NCI-H774 (cell line): Measurements from ENCODE around the gene MICU1.
"Not testable (repeated sequence)": the region's sequence is repeated elsewhere in the genome, so short reads cannot be mapped to it uniquely, and the experiment has no call there.

Source experiments
- DNase-seq: peaks from one replicate; lab custom pipeline; 2025; lab: John Stamatoyannopoulos, UW

The MICU1 gene

DNA sequence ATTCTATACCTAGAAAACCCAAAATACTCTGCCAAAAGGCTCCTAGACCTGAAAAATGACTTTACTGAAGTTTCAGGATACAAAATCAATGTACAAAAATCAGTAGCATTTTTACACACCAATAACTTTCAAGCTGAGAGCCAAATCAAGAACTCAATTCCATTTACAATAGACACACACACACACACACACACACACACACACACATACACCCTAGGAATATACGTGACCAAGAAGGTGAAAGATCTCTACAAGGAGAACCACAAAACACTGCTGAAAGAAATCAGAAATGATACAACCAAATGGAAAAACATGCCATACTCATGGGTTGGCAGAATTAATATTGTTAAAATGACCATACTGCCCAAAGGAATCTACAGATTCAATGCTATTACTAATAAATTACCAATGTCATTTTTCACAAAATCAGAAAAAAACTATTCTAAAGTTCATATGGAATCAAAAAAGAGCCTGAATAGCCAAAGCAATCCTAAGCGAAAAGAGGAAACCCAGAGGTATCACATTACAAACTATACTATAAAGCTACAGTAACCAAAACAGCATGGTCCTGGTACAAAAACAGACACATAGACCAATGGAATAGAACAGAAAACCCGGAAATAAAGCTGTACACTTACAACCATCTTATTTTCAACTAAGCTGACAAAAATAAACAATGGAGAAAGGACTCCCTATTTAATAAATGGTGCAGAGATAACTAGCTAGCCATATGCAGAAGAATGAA is 122.0 kb downstream of the MICU1 start:
- no peak for DNase-seq

DNA sequence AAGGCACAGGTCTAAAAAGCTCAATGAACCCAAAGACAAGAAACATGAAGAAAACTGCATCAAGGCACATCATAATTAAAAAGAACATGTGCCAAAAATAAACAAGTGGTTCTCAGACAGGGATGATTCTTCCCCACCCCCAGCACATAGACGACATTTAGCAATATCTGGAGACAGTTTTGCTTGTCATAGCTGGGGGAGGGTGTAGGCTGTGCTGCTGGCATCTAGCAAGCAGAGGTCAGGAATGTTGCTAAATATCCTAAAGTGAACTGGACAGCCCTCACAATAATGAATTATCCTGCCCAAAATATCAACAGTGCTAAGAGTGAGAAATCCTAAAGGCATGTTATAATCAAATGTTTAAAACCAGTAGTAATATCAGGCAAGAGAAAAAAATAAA is 122.6 kb downstream of the MICU1 start:
- DNase-seq, result no peak

DNA sequence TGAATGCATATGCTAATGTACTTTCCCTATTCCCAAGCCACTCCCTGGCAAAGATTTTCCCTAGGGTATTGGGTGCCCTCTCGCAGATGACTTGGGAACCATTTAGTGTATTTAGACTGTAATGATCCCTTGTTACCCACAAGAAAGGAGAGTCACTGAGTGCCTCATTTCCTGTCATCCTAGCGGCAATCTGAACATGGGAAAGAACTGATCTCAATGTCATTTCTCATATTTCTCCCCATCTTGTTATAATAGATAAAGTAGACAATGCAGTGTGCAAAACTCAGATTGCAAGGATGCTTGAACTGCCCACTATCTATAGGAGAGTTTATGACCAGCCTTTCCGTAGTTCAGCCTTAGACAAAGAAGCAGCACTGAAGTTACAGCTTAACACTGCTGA is 123.3 kb downstream of the MICU1 start:
- no peak for DNase-seq

DNA sequence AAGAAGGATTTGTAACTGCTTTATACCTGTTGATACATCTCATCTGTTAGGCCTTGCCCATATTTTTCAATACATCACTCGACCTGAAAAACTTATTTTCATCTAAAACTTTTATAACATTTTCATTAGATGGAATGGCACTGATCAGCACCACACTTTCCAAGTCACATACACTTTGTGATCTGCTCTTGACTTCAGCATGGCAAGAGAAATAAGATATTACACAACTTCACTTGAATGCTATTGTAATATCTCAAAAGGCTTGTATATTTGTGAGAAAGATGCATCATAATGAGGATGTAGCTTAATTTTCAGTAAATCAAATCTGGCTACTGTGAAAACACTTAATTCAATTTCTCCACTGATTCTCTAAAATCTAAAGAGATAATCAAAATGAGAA is 126.2 kb downstream of the MICU1 start:
- no peak for DNase-seq

DNA sequence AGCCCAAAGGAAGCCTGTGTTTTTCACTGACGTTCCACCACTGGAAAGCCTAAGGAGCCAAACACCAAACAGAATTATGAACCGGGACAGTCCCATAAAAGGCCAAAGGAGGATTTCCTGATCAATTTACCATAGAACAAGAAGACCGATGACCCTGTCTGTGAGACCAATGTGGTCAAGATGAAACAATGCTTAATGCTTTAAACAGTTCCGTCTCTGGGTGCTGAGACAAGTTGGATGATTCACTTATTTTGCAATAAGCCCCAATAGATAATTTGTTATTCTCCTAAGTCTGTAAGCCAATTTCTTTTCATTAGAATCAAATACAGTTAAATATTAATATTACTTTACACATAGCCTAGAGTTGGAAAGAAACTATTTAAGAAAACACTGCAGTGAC is 134.9 kb downstream of the MICU1 start:
- no peak for DNase-seq

DNA sequence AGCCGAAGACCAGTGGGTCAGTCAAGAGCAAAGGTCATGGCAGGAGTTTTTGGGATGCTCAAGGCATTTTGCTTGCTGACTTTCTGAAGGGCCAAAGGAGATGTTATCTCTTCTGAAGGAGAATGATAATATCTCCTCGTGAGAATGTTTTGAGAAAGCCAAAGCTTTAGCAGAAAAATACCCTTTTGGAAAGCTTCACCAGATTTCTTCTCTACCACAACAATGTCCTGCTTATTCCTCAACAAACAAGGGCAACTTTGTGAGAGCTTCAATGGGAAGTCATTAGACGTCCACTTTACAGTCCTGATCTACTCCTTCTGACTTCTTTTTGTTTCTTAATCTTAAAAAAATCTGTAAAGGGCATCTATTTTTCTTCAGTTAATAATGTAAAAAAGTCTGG is 138.4 kb downstream of the MICU1 start:
- DNase-seq, result no peak

DNA sequence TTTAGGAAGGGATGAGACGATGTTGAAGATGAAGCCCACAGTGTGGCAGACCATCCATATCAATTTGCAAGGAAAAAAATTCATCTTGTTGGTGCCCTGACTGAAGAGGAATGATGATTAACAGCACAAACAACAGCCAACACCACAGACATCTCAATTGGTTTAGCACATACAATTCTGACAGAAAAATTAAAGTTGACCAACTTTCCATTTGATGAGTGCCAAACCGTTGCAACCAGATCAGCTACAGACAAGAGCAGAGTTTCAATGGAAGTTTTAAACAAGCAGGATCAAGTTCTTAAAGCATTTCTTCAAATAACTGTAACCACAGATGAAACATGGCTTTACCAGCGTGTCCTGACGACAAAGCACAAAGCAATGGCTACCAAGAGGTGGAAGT is 138.8 kb downstream of the MICU1 start:
- no peak for DNase-seq

DNA sequence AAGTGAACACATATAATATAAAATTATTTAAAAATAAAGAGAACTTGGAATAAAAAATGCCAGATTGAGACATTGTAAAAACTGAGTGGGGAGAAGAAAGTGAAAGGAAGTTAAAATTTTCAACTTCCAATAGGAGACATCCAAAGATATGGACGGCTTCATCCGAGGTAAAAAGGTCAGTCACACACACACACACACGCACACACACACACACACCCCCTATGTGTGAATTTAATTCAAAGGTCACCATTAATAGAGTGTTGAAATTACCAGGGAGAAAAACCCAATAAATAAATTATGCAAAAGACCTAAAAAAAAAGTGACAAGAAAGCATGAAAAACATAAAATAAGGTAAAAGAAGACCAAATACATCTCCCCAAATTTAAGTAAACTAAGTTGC is 140.2 kb downstream of the MICU1 start:
- no peak for DNase-seq

DNA sequence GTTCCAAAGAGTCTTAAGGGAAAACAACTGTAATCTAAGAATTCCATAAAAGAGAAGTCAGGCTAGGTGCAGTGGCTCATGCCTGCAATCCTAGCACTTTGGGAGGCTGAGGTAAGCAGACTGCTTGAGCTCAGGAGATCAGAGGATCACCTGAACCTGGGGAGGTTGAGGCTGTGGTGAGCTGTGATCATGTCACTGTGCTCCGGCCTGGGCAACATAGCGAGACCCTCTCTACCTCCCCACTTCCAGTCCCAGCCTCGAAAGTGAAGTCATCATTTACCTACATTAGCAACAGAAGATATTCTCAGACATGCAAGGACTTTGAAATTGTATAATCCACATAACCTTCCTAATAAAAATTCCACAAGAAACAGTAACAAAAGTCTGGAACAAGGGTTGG is 141.4 kb downstream of the MICU1 start:
- DNase-seq, result no peak

DNA sequence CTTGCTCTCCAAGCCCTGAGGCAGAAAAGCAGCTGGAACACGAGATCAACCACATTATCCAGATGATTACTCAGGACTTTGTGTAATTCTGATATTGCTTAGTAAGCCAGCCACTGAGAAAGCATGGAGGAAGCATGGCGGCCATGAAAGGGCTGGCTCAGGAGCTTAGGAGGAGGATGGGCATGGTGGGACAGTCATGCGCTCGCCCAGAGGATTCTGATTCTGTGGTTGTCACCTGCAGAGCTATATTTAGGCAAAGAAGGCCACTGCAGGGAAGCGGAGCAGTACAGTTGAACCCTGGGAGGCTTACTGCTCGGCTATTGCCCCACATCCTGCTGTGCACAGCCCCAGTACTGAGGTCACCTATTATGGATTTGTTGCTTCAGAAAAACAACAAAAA is 142.4 kb downstream of the MICU1 start:
- DNase-seq, result no peak

DNA sequence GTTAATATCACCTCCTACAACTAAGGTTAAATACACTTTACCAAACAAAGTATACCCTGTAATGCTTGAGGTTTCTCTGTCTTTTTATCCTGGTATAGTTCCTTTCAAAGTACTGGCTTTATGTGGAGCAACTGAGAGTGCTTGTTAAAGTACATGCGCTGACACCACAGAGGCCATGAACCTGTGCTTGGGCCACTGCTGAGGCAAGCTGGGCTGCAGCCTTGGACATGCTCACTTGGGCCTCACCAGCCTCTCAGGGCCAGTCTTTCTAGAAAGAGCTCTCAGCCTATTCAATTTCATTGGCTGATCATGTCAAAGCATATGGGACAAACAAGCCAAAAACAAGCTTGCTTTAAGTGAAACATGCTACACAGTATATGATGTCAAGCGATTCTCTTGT is 145.0 kb downstream of the MICU1 start:
- DNase-seq, result no peak

DNA sequence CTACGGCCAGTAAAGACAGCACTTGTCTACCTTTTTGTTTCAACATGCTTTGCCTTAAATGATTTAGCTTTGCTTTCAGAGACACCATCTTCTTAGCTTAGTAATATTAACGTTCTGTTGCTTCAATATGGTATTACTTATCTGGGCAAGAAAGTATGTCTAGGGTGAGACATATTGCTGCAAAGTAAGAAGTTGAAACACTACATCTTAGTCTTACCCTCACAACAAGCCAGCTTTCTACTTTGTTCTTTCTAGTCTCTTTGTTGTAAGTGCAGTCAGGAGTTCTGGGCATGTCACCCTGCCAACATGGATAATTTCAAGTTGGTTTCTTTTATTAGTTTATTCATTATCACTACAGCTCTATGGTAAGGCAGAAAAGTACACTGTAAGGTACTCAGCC is 148.4 kb downstream of the MICU1 start:
- no peak for DNase-seq

DNA sequence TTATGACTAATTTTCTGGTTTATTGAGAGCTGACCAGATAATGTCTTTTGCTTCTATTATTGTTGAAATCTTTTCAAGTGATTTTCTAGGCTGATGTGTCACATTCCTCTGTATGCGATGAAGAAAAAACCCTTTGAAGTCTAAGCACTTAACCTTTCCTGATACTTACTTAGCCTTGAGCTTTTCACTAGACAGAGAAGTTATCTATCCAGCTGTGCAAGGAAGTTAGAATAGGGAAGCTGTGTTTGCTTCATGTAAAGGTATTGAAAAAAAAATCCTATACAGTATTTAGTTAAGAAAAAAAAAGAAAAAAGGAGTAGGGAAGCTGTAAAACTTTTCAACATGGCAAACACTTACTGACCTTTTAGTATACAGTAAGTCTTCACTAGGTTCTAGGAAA is 153.6 kb downstream of the MICU1 start:
- DNase-seq, result no peak

DNA sequence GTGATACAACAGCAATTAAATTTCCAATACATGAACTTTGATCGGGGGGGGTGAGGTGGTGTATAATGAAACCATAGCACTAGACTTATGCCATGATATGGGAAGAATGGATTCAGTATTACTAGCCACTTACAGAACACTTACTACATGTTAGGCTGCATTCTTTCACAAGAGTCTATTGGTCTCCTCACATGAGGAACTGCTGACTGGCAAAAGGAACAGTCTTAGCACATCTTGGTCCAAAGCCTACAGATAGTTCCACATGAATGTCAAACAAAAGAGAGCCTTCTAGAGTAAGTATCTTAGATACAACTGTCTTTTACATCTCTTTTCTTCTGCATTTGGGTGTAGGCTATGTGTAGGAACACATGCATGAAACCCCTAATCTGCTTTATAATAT is 155.2 kb downstream of the MICU1 start:
- no peak for DNase-seq

DNA sequence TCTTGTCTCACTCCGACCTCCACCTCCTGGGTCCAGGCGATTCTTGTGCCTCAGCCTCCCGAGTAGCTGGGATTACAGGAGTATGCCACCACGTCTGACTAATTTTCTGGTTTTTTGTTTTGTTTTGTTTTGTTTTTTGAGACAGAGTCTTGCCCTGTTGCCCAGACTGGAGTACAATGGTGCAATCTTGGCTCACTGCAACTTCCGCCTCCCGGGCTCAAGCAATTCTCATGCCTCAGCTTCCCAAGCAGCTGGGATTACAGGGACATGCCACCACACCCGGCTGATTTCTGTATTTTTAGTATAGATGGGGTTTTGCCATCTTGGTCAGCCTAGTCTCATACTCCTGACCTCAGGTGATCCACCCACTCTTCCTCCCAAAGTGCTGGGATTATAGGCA is 158.8 kb downstream of the MICU1 start:
- not testable (repeated sequence) for DNase-seq

DNA sequence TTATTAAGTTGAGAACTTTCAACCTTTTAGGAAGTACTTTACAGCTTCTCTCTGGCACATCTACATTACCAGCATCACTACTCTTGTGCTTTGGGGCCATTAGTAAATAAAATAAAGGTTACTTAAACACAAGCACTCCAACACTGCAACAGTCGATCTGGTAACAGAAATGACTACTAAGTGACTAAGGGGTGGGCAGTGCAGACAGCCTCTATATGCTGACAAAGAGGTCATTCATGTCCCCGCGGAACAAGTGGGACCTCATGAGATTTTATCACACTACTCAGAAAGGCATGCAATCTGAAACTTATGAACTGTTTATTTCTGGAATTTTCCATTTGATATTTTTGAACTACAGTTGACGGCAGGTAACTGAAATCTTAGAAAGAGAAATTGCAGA is 159.9 kb downstream of the MICU1 start:
- DNase-seq, result no peak

DNA sequence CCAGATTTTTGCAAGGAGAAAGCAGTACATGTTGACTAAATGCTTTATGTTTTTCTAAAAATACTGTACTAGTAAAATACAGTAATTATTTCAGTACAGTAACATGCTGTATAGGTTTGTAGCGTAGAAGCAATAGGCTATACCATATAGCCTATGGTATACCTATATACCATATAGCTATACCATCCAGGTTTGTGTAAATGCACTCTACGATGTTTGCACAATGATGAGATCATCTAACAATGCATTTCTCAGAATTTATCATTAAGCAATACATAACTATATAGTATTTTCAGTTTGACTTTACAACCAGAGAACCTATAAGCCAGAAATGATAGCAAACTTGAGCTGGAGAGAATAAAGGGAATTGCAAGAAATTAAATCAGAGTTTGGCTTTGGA is 161.4 kb downstream of the MICU1 start:
- no peak for DNase-seq

DNA sequence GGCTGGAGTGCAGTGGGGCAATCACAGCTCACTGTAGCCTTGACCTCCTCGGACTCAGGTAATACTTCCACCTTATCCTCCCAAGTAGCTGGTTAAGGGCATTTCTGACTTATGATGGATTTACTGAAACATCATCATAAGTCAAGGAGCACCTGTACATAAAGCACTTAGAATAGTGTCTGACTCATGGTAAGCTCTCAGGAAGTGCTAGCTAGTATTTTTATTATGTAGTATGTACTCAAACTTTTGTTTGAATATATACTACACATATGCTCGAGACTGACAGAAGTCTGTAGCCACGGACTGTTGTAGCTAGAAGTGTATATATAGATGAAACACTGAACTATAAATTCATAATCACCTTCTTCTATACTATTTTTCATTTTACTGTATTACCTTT is 163.6 kb downstream of the MICU1 start:
- DNase-seq, result no peak

DNA sequence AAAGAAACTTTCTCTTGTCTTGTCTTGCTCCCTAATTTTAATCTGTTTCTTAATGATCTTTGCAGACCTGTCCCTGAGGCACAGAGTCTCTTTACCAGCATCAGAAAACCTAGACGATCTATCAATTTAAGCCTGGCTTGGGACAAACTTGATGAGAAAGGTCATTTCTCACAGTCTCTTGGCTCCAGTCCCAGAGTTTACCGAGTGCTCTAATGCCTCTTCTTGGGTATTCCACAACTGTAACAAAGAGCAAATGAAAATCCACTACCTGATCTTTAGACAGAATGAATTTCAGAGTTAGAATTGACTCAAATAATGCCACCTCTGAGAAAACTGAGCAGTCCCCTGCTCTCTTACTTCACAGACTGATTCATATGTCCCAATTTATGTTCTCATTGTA is 164.8 kb downstream of the MICU1 start:
- DNase-seq, result no peak

DNA sequence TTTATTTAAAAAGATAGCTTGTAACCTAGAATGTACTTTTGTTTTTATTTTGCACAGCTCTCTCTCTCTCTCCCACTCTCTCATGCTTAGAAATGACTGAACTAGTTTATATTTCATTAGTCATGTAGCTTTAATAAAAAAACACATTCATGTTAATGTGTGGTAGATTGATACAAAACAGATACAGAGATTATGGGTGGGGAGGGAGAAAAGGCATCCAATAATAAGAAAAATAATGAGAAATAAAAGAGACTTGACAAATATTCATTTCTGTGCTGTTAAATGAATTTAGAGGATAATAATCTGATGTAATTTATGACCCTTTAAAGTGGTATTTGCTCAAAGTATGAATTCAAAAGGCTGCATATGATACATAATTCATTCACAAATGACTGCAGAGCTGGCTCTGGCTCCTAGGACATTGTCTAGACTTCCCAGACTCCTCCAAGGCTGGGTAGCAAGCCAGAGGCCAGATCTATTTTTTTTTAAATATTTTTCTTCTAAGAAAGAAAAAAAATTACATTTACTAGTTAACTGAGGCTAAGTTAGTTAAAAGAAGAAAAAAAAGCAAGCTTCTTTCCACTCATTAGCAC is 165.5 kb downstream of the MICU1 start:
- no peak for DNase-seq

DNA sequence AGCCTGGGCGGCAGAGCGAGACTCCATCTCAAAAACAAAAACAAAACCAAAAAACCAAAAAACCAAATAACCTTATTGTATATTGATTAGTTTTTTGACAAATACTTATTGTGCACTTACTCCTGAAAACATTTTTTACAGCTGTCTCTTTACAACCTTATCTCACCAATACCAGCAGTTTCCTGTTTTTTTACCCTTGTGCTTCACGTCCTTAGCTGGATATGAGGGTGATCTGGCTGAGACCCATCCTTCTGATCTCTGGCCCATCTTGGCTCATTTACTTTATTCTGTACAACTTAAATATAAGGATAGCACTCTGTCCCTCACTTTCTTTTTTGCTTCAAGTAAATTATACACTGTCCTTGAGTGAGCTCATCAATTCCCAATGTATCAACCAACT is 166.6 kb downstream of the MICU1 start:
- no peak for DNase-seq

DNA sequence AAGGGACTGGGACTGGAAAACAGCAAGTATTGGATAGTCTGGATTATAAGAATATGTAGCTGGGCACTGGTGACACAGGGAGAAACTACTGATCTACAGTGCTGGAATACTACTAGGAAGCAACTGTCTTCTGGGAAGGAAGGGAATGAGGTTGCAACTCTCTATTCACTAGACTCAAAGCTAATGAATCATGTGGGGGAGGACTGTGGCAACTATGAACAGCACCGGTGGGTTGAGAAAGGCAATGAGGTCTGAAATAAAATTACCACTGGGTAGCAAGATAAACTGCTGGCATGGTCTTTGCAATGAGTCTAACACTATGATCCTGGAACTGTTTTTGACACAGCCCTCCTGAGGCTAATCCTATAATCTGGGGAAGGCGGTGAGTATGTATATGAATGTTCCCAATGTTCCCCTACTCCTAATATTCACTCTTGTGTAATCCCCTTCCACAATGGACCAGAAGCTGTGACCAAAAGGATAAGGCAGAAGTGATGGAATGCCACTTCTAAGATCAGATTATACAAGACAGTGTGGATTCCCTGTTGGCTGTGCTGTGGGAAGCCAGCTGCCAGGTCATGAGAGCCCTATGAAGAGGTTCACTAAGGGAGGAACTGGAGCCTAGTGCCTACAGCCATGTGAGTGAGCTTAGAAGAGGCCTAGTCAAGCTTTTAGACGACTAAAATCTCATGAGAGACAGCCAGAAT is 169.8 kb downstream of the MICU1 start:
- no peak for DNase-seq

DNA sequence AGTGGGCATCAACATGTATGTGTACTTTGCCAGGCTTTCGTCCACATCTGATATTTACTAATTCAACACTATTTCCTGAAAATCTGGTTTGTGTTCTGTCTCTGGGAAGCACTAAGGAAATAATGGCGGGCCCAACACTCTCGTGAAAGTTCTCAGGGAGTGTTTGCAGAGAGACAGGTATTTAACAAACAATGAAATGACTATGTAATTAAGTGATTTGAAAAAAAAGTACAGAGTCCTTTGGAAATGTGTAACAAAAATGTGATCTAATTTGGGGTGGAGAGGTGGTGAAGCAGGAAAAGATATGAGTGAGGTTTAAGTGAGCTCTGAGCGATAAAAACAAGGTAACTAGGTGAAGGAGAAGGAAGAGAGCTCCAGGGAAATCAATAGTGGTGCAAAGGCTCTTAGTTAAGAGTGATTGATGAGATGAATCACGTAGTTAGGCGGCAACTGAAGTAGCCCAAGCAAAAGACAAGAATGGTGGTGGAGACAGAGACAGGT is 175.9 kb downstream of the MICU1 start:
- peak; percentile 40 for DNase-seq
